Measurements from ENCODE around the gene CHMP4B.

Gene CHMP4B

GRCh38 chr20:33900521-33901131 lies 89.5 kb downstream of the CHMP4B start:
- H3K27ac ChIP-seq: no peak overlapping the region
- TF ChIP-seq CTCF (conservative IDR thresholded peaks at IDR 0.05) (no peak), ZFX (IDR thresholded peaks at IDR 0.05) (no peak)

- TF ChIP-seq CTCF (conservative IDR thresholded peaks at IDR 0.05) (no peak), ZFX (IDR thresholded peaks at IDR 0.05) (no peak)
- no peak overlapping the region for H3K27ac ChIP-seq
Measured at GRCh38 chr20:33901132-33901523, 90.0 kb downstream of the CHMP4B start.

GRCh38 chr20:33902011-33902410 lies 90.9 kb downstream of the CHMP4B start:
- H3K27ac ChIP-seq: no peak overlapping the region

More at GRCh38 chr20:33902011-33902410, 90.9 kb downstream of the CHMP4B start:
- TF ChIP-seq CTCF (conservative IDR thresholded peaks at IDR 0.05) (no peak), ZFX (IDR thresholded peaks at IDR 0.05) (no peak)
